ENCODE measurements around the gene FER. TPM values are rescaled to one million over a fixed set of nuclear protein-coding genes. Genes with fewer than 3 reads are reported as not detected.

FER gene
- total and polyA plus RNA-seq, 2 of the 8 experiments (the other 6 are each of a cell fraction or from before 2014, with no cell fraction given): 1.3 to 15.8 TPM

- Histone ChIP-seq H3K23me2 (ENCODE audit: low read depth, low read length) (no peaks in the 10 kb centered on the region), H3K79me2 (ENCODE audit: control insufficient read depth in 1 of 2, insufficient read depth in 2 of 2, low read length in 2 of 2) (no peaks in the 10 kb centered on the region), H3K4ac (replicated peaks; ENCODE audit: insufficient read length, low read depth, low read length) (no peak overlapping the region), H3K4me1 (replicated peaks in 1 of 4; ENCODE audit: control insufficient read depth in 3 of 4, insufficient read depth in 4 of 4, low read length in 3 of 4) (peaks cover 1 to 27% (median 16%) of the 10 kb centered on the region in 4 experiments; a peak in 5 of 7 replicates), H3K4me3 (ENCODE audit: extremely low read depth in 1 of 4, insufficient read depth in 2 of 4, low read depth in 3 of 4, low read length in 4 of 4) (no peak overlapping the region), H3K79me1 (ENCODE audit: low read depth, low read length) (no peaks in the 10 kb centered on the region), H3K27me3 (replicated peaks in 1 of 4; ENCODE audit: control insufficient read depth in 3 of 4, extremely low read depth in 1 of 4, insufficient read depth in 3 of 4, low read length in 3 of 4) (no peaks in the 10 kb centered on the region), H3K56ac (replicated peaks; ENCODE audit: insufficient read length, low read depth, low read length) (no peak overlapping the region), H2BK20ac (ENCODE audit: low read length) (no peak overlapping the region), H4K5ac (ENCODE audit: insufficient read length, low read depth, low read length) (peak overlapping the region; percentile 88), H2AFZ (ENCODE audit: low read length) (no peak overlapping the region), H3K18ac (ENCODE audit: extremely low read depth, low read length) (no peak overlapping the region), H2BK15ac (ENCODE audit: low read length) (no peak overlapping the region), H4K8ac (ENCODE audit: extremely low read depth, insufficient read depth, low read length) (no peak overlapping the region), H3K23ac (ENCODE audit: insufficient read length) (no peak overlapping the region), H3K9me3 (ENCODE audit: insufficient read depth in 2 of 2, low read depth in 1 of 2, low read length in 1 of 2) (no peaks in the 10 kb centered on the region), H2BK5ac (ENCODE audit: low read depth, low read length) (no peak overlapping the region), H4K20me1 (replicated peaks in 1 of 2; ENCODE audit: control insufficient read depth in 1 of 2, insufficient read depth in 2 of 2, low read length in 2 of 2) (no peaks in the 10 kb centered on the region), H2BK120ac (replicated peaks; ENCODE audit: low read depth, low read length) (no peak overlapping the region), H2AK5ac (ENCODE audit: low read depth, low read length) (no peak overlapping the region), H2BK12ac (ENCODE audit: low read depth, low read length) (no peak overlapping the region), H3K9ac (replicated peaks in 1 of 4; ENCODE audit: extremely low read depth in 1 of 4, low read depth in 3 of 4, low read length in 3 of 4) (no peak overlapping the region), H4K91ac (replicated peaks; ENCODE audit: insufficient read length, low read length) (no peak overlapping the region), H3K27ac (ENCODE audit: low read depth, low read length) (no peak overlapping the region), H3K36me3 (ENCODE audit: control insufficient read depth in 2 of 4, insufficient read depth in 4 of 4, low read length in 3 of 4) (no peaks in the 10 kb centered on the region), H3K4me2 (ENCODE audit: insufficient read depth in 1 of 2, low read depth in 2 of 2, low read length in 2 of 2) (no peak overlapping the region), H3K14ac (ENCODE audit: insufficient read length) (no peak overlapping the region)
- POLR2A ChIA-PET (ENCODE audit: partially characterized antibody): no interaction called here
- 78% methylated on average over 2 of the region's 2 CpGs; no CpG with 5 or more reads in 1 of the 2 experiments for WGBS, 2 experiments (ENCODE audit: extremely low coverage in 1 of 2, insufficient coverage in 1 of 2, insufficient read length in 1 of 2, insufficient replicate concordance in 2 of 2, low coverage in 1 of 2, low lambda C conversion rate in 2 of 2, missing lambda C conversion rate in 1 of 2)
- TF ChIP-seq MAFK (IDR thresholded peaks at IDR 0.05; ENCODE audit: low read depth, low read length) (peak; percentile 73), CTCF (IDR thresholded peaks at IDR 0.05; ENCODE audit: control extremely low read depth in 1 of 3, insufficient read depth in 1 of 3, low read depth in 1 of 3, low read length in 3 of 3) (no peak), CHD2 (IDR thresholded peaks at IDR 0.05; ENCODE audit: low read length) (no peak), KDM1A (IDR thresholded peaks at IDR 0.05; ENCODE audit: borderline replicate concordance, low read length) (no peak), BACH1 (IDR thresholded peaks at IDR 0.05; ENCODE audit: low read length) (peak; percentile 89), NANOG (IDR thresholded peaks at IDR 0.05; ENCODE audit: insufficient read depth, low read depth, low read length, poor library complexity, severe bottlenecking) (no peak), SP1 (IDR thresholded peaks at IDR 0.05; ENCODE audit: low read depth, low read length) (no peak)
- no peak for DNase-seq (ENCODE audit: low read depth in 1 of 2, low spot score in 2 of 2)
- FAIRE-seq: no peak
- CTCF ChIA-PET (ENCODE audit: partially characterized antibody): no interaction called here
Observed at GRCh38 chr5:109191153-109191558, 443.5 kb downstream of the FER start.
